Brain pericyte (primary cell): ENCODE data around the gene TCF7L2.

Experiments used
- DNase-seq: peaks from one replicate; pipeline ENCODE4 v3.0.0-alpha.2; 2012; ENCODE audit warnings: low read depth, low spot score

TCF7L2 gene

GRCh38 chr10:113119801-113120200 lies 169.8 kb downstream of the TCF7L2 start:
- no peak for DNase-seq

DNA sequence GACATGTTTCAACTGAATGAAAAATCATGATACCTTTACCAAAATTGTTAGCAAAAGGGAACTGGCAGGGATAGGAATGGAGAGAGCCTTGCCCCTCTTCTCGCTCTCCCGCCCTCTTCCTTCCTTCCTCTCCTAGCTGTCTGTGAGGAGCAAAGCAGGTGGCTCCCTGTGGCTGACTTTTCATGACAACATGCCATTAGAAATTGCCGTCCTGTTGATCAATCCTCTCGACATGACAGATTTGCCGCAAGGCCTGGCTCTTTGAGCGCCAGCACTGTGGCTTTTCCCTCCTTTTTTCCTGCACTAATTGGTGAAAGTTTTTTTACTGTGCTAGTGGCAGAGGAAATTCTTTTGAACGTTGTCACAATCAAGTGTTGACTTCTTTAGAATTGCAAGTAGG lies 171.1 kb downstream of the TCF7L2 start:
- DNase-seq, result no peak

- no peak for DNase-seq
Observed at GRCh38 chr10:113122947-113123346, 172.9 kb downstream of the TCF7L2 start.

- no peak for DNase-seq
Observed at GRCh38 chr10:113124724-113125123, 174.7 kb downstream of the TCF7L2 start.

DNA sequence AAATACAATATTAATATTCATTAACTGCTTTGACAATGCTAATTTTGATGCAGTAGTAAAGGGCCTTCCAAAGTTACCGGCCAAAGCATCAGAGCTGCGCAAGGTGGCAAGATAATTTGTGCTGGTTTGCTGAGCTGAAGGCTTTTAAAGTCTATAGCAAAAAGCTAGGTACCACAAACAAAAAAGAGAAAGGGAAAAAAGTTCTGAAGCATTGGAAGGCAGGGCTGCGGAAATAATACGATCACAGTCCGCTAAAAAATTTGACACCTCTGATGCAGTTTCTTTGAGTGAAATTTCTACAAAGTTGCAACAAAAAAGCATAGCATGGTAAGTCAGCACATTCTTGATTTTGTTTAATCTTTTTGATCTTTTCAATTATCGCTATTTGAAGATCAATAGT lies 175.6 kb downstream of the TCF7L2 start:
- no peak for DNase-seq

DNA sequence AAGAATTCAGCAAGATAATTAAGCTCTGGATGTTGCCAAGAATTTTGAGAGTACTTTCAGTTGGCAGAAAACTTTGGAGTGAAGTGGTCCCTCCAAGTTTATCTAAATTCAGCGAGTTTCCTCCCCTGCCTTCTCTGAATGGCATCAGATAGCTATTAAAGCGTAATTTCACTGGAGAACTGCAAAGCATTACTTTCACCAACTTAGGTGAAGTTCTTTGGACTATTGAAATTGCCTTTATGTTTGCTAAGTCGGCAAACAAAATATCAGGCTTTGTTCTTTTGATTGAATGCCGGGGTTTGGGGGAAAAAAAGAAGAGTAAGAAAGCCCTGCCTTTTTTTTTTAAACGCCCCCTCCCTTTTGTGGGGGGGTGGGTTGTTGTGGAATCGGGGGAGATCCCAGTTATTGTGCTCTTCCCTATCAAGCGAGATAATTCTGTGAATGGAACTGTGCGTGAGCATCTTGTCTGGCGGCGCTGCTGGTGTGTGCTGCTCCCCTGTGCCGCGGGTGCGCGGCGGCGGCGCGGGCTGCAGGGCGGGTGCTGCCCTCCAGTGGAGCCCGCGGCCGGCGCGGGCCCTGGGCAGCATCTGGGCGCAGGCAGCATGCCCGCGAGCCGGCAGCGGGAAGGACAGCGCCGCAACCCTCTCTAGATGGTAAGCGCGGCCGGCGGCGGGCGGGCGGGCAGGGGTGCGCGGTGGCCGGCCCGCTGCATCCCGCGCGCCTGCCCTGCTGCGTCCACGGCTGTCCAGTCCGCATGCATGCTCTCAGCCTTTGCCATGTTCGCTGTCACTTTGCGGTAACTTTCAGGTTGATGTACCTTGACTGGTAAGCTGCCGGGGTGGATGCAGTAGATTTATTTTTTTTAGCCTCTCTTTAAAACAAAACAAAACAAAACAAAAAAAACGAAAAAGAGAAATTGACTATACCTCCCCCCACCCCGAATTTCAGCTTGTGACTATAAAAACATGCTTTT lies 176.5 kb downstream of the TCF7L2 start:
- DNase-seq, result peak; percentile 18

GRCh38 chr10:113127261-113127900 lies 177.3 kb downstream of the TCF7L2 start:
- DNase-seq, result no peak

GRCh38 chr10:113127901-113128283 lies 177.8 kb downstream of the TCF7L2 start:
- DNase-seq, result no peak

- DNase-seq, result no peak
Observed at GRCh38 chr10:113128450-113129070, 178.5 kb downstream of the TCF7L2 start.

DNA sequence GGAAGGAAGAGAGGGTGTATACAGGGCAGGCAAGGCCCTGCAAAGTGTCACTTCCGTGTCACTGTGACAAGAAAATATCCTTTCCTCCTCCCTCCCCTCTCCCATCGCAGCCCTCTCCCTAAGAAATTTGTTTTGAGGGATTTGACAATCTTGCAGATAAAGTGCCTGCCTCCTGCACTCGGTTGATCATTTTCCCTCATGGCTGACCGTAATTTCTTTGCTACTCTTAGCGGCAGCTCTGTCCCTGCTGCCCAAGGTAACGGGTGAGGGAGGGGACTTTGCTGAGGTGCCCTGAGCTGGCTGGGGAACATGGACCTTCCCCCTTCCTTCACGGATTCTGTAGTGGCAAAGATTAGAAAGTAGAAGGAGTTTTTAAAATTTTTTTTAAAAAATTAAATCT lies 179.1 kb downstream of the TCF7L2 start:
- no peak for DNase-seq

DNA sequence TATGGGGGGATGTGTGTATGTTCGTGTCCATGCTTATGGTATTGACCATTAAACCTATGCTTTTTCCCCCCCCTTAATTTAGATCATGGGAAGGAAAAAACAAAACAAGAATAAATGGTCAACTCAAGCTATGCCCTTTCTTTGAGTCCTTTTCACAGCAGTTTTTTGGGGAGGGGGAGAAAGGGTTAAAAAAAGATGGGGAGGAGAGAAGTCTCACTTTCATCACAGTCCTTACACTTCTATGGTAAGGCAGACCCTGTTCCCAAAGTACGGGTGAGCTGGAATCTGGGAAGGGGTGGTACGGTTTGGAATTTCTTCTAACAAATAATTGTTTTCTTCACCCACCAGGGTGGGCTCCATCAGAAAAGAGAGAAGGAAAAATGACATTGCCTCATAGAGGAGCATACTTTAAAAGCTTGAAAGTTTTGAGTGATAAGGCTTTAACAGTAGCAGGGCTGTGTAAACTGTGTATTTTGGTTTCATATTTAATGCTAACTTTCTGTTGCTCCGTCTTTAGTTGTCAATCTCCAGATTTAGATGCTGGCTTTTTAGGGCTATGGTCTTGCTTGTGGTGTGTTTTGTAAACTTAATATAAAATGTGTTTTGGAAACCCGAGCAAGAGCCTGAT lies 180.1 kb downstream of the TCF7L2 start:
- DNase-seq, result no peak

DNA sequence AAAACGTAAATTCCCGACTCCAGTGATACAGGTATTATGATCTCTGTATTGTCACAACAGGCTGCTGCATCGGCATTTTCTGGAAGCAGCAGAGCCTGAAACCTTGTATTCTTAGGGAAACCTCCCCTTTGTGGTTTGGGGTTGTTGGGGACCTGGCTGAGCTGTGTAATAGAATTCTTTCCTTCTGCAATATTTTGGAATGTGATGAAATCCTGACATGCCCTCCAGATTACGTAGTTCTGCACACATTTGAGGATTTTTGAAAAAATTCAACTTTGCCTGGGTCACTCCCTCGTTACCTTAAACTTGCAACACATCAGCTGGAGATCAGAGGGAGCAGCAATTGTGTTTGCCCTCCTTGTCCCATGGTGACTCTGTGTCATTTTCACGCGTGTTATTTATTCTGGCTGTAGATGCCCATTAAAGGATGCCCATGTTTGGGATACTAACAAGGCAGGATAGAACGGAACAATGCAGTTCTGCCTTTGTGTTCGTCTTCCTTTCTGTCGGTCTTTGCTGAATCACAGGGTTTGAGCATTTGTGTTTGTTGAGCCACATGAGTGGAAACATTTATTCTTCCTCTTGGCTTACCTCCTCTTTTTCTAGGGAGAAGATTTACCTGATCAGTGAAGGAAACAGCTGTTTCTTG lies 181.7 kb downstream of the TCF7L2 start:
- DNase-seq, result no peak

- no peak for DNase-seq
Observed at GRCh38 chr10:113132591-113133121, 182.6 kb downstream of the TCF7L2 start.

GRCh38 chr10:113133497-113134115 lies 183.6 kb downstream of the TCF7L2 start:
- DNase-seq, result no peak

DNA sequence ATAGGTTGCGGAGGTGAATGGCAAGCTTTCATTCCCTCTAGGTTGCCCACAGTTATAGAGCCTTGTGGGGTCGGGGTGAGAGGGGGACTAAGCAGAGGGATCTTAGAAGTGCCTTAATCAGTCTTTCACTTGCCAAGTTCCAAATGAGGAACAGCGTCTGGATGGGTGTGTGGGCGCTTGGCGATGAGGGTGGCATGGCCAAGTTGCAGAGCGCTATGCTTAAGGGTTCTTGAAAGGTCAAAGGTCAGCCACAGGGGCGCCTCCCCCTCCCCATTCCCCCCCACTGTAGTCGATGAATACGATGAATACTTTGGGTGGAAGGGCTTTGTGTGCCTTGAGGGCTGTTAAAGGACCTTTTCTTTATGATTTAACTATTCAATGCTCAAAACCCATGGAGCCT lies 185.0 kb downstream of the TCF7L2 start:
- DNase-seq, result no peak

DNA sequence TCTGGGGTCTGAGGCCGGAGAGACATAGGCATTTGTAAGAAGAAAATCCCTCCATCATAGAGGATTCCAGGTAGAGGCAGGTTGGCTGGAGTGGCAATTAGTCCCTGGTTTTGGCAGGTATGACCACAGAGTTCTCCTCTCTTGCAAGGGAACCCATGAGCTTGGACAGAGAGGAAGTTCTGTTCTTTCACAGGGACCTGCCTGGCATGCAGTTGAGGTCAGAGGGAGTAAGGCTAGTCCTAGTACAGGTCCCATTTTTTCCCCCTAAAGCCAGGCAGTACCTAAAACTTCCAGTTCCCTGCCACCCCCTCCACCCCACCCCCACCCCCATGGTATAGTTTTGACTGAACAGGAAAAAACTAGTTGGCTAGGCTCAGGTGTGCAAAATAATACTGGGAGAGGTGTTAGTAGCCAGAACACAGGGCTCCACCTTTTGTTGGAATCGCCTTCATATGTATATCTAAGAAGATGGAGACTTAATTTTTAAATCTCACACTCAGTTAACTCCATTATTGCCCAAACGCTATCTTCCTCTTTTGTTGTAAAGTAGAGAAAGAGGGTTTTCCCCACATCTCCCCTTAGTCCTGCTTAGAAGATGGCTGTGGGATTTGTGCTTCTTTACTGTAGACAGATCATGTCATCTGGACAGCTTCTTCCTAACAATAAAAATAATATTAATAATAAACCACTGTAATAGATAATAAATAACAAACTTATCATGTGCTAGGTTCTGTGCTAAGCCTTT lies 188.1 kb downstream of the TCF7L2 start:
- no peak for DNase-seq

DNA sequence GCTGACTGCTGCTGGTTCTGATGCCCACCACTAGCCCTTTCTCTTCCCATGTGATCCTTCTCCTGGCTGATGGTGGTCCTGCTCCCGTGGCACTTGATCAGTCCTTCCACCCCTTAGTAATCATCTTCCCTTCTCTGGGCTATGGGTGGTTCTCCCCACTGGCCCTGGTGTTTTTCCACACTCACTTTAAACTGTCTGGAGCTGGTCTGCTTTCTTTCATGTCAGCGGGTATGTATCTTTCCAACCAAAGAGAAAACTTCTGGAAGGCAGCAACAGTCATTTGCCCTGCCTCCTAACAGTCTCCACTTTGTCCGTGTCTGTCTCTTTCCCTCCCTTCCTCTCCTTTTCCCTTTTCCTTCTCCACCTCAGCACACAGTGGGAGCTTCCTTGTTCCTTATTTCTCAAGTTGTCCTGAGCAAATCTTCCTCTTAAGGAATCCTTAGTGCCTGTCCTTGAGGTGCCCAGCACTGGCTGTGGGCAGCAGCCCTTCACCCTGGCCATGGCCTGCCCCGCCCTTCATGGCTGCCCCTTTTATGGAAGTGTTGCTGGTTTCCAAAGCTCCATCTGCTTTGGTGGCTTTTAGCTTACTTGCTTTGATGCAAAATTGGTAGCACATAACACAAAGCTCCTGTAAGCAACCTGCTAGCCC lies 189.0 kb downstream of the TCF7L2 start:
- DNase-seq, result no peak

- no peak for DNase-seq
Observed at GRCh38 chr10:113139699-113140098, 189.7 kb downstream of the TCF7L2 start.

- DNase-seq, result no peak
Observed at GRCh38 chr10:113140143-113141011, 190.3 kb downstream of the TCF7L2 start.
